Mesendoderm (in vitro differentiated cells): ENCODE data around the gene OPCML.
A peak's percentile ranks its signal among the peaks of the same experiment; 100 is the strongest.

ENCODE experiments used
- DNase-seq: peaks from one replicate; pipeline ENCODE4 v3.0.0; 2013
- H2AK5ac ChIP-seq: 2 replicates; pipeline ENCODE4 v1.6.1; 2013; ENCODE audit warnings: low read length, inconsistent platforms
- H2BK120ac ChIP-seq: 2 replicates; pipeline ENCODE4 v1.6.1; 2013; ENCODE audit warnings: low read depth, mild to moderate bottlenecking, low read length, moderate library complexity, mixed read lengths
- H2BK15ac ChIP-seq: replicated peaks from 2 replicates; pipeline ENCODE4 v1.6.1; 2013; ENCODE audit warnings: low read depth, mild to moderate bottlenecking, moderate library complexity
- H2BK5ac ChIP-seq: 2 replicates; pipeline ENCODE4 v1.6.1; 2013; ENCODE audit warnings: low read length, inconsistent platforms
- H3K18ac ChIP-seq: 2 replicates; pipeline ENCODE4 v1.6.1; 2013; ENCODE audit warnings: mild to moderate bottlenecking, low read length, mixed read lengths
- H3K23ac ChIP-seq: one replicate; pipeline ENCODE4 v1.6.1; 2013; ENCODE audit warnings: low read length
- H3K27ac ChIP-seq: 2 replicates; pipeline ENCODE4 v1.5.1; 2013; ENCODE audit warnings: low read depth, mild to moderate bottlenecking, inconsistent platforms, low read length, moderate library complexity
- H3K27me3 ChIP-seq: 2 replicates; pipeline ENCODE4 v1.6.1; 2013; ENCODE audit warnings: low read length, control low read depth, mild to moderate bottlenecking, inconsistent platforms; ENCODE audit not compliant: insufficient read depth, poor library complexity
- H3K36me3 ChIP-seq: 2 replicates; pipeline ENCODE4 v1.6.1; 2013; ENCODE audit warnings: low read length, inconsistent platforms; ENCODE audit not compliant: control insufficient read depth, insufficient read depth
- H3K4ac ChIP-seq: one replicate; pipeline ENCODE4 v1.6.1; 2013; ENCODE audit warnings: low read depth, mild to moderate bottlenecking, low read length, moderate library complexity
- H3K4me1 ChIP-seq: 2 replicates; pipeline ENCODE4 v1.6.1; 2013; ENCODE audit warnings: low read depth, low read length, inconsistent platforms; ENCODE audit not compliant: control insufficient read depth
- H3K4me2 ChIP-seq: 2 replicates; pipeline ENCODE4 v1.6.1; 2013; ENCODE audit warnings: low read length
- H3K4me3 ChIP-seq: 2 replicates; pipeline ENCODE4 v1.5.1; 2013; ENCODE audit warnings: mild to moderate bottlenecking, low read length
- H3K56ac ChIP-seq: one replicate; pipeline ENCODE4 v1.6.1; 2013; ENCODE audit warnings: low read length
- H3K79me1 ChIP-seq: 2 replicates; pipeline ENCODE4 v1.6.1; 2013; ENCODE audit warnings: low read length, inconsistent platforms
- H3K79me2 ChIP-seq: 2 replicates; pipeline ENCODE4 v1.6.1; 2013; ENCODE audit warnings: mild to moderate bottlenecking, low read length; ENCODE audit not compliant: control insufficient read depth, insufficient read depth
- H3K9ac ChIP-seq: 2 replicates; pipeline ENCODE4 v1.6.1; 2013; ENCODE audit warnings: low read length, inconsistent platforms
- H4K5ac ChIP-seq: one replicate; pipeline ENCODE4 v1.6.1; 2013; ENCODE audit warnings: low read length
- H4K8ac ChIP-seq: one replicate; pipeline ENCODE4 v1.6.1; 2013; ENCODE audit warnings: low read depth, mild to moderate bottlenecking, control low read depth, low read length, moderate library complexity
- WGBS: extraction: QIAGEN DNeasy Blood & Tissue Kit; methylation state at CpG from one replicate; pipeline ENCODE4 v1.1.7; 2013; ENCODE audit warnings: low lambda C conversion rate, missing lambda C conversion rate; ENCODE audit not compliant: insufficient coverage; ENCODE audit errors: extremely low coverage; 5-methylcytosine and 5-hydroxymethylcytosine counted together

OPCML gene

DNA sequence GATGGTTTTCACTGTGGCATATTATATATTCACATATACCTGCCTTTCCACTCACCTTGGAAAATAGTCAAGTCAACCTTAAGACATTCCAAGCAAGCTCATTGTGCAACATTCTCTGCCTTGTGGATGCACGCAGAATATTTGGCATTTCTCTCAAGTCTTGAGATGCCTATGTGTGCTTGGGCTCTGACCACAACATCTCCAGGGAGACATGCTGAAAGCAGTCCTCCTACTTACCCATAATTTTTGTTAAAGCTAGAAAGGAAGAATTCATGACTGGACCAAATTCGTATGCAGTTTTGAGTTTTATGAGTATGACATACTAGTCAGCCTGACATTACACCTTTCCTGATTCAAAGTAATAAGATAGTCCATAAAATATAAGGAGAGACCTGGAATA lies 684.0 kb downstream of the OPCML start:
- no peak overlapping the region for H4K8ac ChIP-seq
- no peak overlapping the region for H2AK5ac ChIP-seq
- H2BK15ac ChIP-seq: no peak overlapping the region
- H3K4ac ChIP-seq: no peak overlapping the region
- no peaks in the 10 kb centered on the region for H3K4me1 ChIP-seq
- no CpG with 5 or more reads among the region's 2 CpGs for WGBS
- no peak overlapping the region for H3K18ac ChIP-seq
- DNase-seq: no peak
- no peak overlapping the region for H2BK5ac ChIP-seq
- H2BK120ac ChIP-seq: no peak overlapping the region
- no peaks in the 10 kb centered on the region for H3K79me2 ChIP-seq
- no peak overlapping the region for H3K9ac ChIP-seq
- no peaks in the 10 kb centered on the region for H3K27me3 ChIP-seq
- H4K5ac ChIP-seq: no peak overlapping the region
- no peak overlapping the region for H3K56ac ChIP-seq
- H3K4me2 ChIP-seq: no peak overlapping the region
- H3K36me3 ChIP-seq: no peaks in the 10 kb centered on the region
- H3K23ac ChIP-seq: no peak overlapping the region
- H3K27ac ChIP-seq: no peak overlapping the region
- no peaks in the 10 kb centered on the region for H3K79me1 ChIP-seq
- H3K4me3 ChIP-seq: no peak overlapping the region

DNA sequence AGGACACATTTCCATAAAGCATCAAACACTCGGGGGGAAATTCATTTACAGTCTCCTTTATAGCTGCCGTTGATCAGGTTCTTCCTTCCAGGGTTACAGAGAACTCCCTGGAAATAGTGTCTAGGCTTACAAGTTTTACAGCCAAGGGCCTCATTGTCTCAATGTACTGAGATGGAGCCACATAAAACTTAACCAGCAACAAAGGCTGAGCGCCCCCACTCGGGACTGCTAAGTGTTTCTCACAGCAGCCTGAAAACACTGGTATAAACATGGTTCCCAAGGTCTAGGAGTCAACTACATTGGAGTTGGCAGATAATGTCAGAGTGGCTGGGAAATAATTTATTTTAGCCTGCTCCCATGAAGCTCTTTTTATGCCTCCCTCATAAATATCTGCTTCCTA lies 686.2 kb downstream of the OPCML start:
- H2BK120ac ChIP-seq: peak overlapping the region; percentile 54
- H3K9ac ChIP-seq: no peak overlapping the region
- no peak overlapping the region for H2BK5ac ChIP-seq
- H4K5ac ChIP-seq: no peak overlapping the region
- no peak overlapping the region for H3K18ac ChIP-seq
- no peak overlapping the region for H3K23ac ChIP-seq
- H2BK15ac ChIP-seq: no peak overlapping the region
- no peak overlapping the region for H3K4me2 ChIP-seq
- H3K56ac ChIP-seq: no peak overlapping the region
- H3K36me3 ChIP-seq: no peaks in the 10 kb centered on the region
- DNase-seq: peak; percentile 25
- H3K79me2 ChIP-seq: no peaks in the 10 kb centered on the region
- no CpG with 5 or more reads among the region's 4 CpGs for WGBS
- no peak overlapping the region for H3K4ac ChIP-seq
- H3K79me1 ChIP-seq: no peaks in the 10 kb centered on the region
- H3K27ac ChIP-seq: no peak overlapping the region
- H3K4me3 ChIP-seq: no peak overlapping the region
- no peak overlapping the region for H4K8ac ChIP-seq
- H3K27me3 ChIP-seq: no peaks in the 10 kb centered on the region
- no peak overlapping the region for H2AK5ac ChIP-seq
- H3K4me1 ChIP-seq: no peaks in the 10 kb centered on the region

DNA sequence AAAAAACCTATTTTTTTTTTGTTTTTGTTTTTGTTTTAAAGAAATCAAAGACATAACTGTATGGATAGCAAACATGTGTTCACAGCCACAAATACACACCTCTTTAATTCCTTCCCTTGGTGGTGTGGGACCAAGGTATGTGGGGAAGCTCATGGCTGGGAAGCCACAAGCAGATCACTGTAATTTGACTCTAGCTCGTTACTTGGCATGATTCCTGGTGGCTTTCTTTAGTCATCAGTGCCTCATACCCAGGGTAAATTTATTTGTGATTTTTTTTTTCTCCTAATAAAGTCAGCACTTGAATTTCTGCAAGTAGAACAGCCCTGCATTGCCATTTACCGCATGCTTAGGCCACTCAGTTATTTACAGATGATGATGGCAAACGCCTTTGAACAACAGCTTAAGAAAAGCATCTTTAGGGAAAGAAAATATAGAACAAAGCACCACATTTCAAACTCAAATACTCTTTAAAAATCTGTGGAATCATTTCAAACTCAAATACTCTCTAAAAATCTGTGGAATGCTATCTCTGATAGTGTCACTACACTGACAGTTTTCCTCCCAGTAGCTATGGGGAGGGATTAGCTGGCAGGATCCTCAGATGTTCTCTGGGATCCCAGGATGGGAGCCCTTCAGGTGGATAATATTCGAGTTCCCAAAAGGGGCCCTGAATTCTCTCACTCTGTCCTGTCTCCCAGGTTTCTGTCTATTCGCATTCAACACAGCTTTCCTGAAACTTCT lies 687.2 kb downstream of the OPCML start:
- no peak overlapping the region for H3K4me3 ChIP-seq
- no peaks in the 10 kb centered on the region for H3K4me1 ChIP-seq
- no peak overlapping the region for H3K56ac ChIP-seq
- no peak overlapping the region for H3K27ac ChIP-seq
- DNase-seq: peak; percentile 21
- H4K5ac ChIP-seq: no peak overlapping the region
- no peak overlapping the region for H4K8ac ChIP-seq
- H2BK5ac ChIP-seq: no peak overlapping the region
- H3K9ac ChIP-seq: no peak overlapping the region
- H3K4ac ChIP-seq: no peak overlapping the region
- peak overlapping the region; percentile 83 for H2BK120ac ChIP-seq
- H3K36me3 ChIP-seq: no peaks in the 10 kb centered on the region
- H3K23ac ChIP-seq: no peak overlapping the region
- no peaks in the 10 kb centered on the region for H3K27me3 ChIP-seq
- no peaks in the 10 kb centered on the region for H3K79me1 ChIP-seq
- no peak overlapping the region for H2BK15ac ChIP-seq
- H3K18ac ChIP-seq: no peak overlapping the region
- no peaks in the 10 kb centered on the region for H3K79me2 ChIP-seq
- H2AK5ac ChIP-seq: no peak overlapping the region
- WGBS: no CpG with 5 or more reads among the region's 5 CpGs
- H3K4me2 ChIP-seq: no peak overlapping the region

DNA sequence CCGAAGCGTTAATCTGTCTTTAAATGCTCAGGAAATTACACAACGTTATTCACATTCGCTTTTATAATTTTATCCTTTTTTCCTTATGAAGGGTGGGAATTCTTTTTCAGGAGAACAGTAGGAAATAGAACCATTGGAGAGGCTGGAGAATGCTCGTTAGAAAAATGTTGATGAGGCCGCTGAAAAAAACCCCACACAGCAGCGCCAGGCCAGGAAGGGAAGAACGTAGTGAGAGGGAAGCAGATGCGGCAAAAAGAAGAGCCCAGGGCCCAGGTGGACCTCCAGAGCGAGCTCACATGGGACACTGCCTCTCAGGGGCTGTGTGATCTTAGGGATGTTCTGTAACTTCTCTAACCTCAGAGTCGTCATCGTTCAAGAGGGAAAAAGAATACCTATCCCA lies 691.6 kb downstream of the OPCML start:
- H2BK120ac ChIP-seq: no peak overlapping the region
- H3K79me2 ChIP-seq: no peaks in the 10 kb centered on the region
- H3K27ac ChIP-seq: no peak overlapping the region
- WGBS: 100% methylated on average over 3 of the region's 12 CpGs
- no peaks in the 10 kb centered on the region for H3K4me1 ChIP-seq
- no peak overlapping the region for H3K4me3 ChIP-seq
- no peak for DNase-seq
- H3K36me3 ChIP-seq: no peaks in the 10 kb centered on the region
- no peak overlapping the region for H3K4ac ChIP-seq
- H4K5ac ChIP-seq: no peak overlapping the region
- H3K27me3 ChIP-seq: no peaks in the 10 kb centered on the region
- no peak overlapping the region for H3K56ac ChIP-seq
- H3K79me1 ChIP-seq: no peaks in the 10 kb centered on the region
- no peak overlapping the region for H2AK5ac ChIP-seq
- H2BK15ac ChIP-seq: no peak overlapping the region
- no peak overlapping the region for H3K4me2 ChIP-seq
- H3K23ac ChIP-seq: no peak overlapping the region
- H4K8ac ChIP-seq: no peak overlapping the region
- H3K18ac ChIP-seq: no peak overlapping the region
- no peak overlapping the region for H2BK5ac ChIP-seq
- no peak overlapping the region for H3K9ac ChIP-seq

DNA sequence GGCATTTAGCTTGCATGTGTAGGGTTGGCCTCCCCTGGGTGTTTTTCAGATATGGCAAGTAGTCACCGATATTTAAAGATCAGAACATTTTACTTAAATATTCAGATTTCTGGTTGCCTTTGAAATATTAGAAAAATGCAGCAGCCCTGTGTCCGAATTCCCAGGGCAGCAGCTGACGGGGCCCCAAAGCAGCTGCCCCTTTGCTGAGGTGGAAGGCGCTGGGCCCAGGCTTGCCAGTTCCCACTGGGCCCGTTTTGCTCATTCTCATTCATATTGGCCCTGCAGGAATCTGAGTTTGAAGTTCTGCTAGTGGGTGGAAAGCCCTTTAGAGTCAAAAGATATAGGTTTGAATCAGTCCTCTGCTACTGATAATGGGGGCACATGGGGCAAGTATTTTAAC lies 692.1 kb downstream of the OPCML start:
- Histone ChIP-seq H4K5ac (no peak overlapping the region), H3K79me1 (no peaks in the 10 kb centered on the region), H2BK15ac (no peak overlapping the region), H3K79me2 (no peaks in the 10 kb centered on the region), H3K56ac (no peak overlapping the region), H3K36me3 (no peaks in the 10 kb centered on the region), H3K4me2 (no peak overlapping the region), H3K4me3 (no peak overlapping the region), H2BK120ac (no peak overlapping the region), H4K8ac (no peak overlapping the region), H3K27me3 (no peaks in the 10 kb centered on the region), H3K9ac (no peak overlapping the region), H2BK5ac (no peak overlapping the region), H3K4me1 (no peaks in the 10 kb centered on the region), H3K18ac (peak overlapping the region; percentile 45), H2AK5ac (no peak overlapping the region), H3K23ac (no peak overlapping the region), H3K4ac (no peak overlapping the region), H3K27ac (no peak overlapping the region)
- WGBS: no CpG with 5 or more reads among the region's 5 CpGs
- DNase-seq: no peak
